ENCODE data around the gene ANKS1B. TPM values are rescaled to one million over a fixed set of nuclear protein-coding genes. Genes with fewer than 3 reads are reported as not detected.
"Not testable (repeated sequence)": the region's sequence is repeated elsewhere in the genome, so short reads cannot be mapped to it uniquely, and the experiment has no call there.

Gene ANKS1B
- 0.10 TPM in 1 of 2 replicates, not detected in the other for total RNA-seq (2014; rRNA removed; shearing (Covaris generic))
- not detected in 2 replicates for polyA plus RNA-seq (2014; cell fraction: nucleus; rRNA removed)

- peak; percentile 12 for DNase-seq (ENCODE audit: extremely low read depth, low read depth)
These were observed at the start of gene ANKS1B for GRCh38 chr12:99984271-99985128. TSS of gene ANKS1B (minus strand) at chr12:99984936. CDS start at chr12:99984237, 699 bp downstream.

- no peak for DNase-seq (ENCODE audit: extremely low read depth, low read depth)
These were observed 47.1 kb upstream of the ANKS1B start for GRCh38 chr12:100031836-100032235.

- DNase-seq (ENCODE audit: extremely low read depth, low read depth) = no peak
These were observed 42.9 kb upstream of the ANKS1B start for GRCh38 chr12:100027671-100028070.

GRCh38 chr12:100026241-100026640 is 41.5 kb upstream of the ANKS1B start:
- DNase-seq (ENCODE audit: extremely low read depth, low read depth) = no peak

- no peak for DNase-seq (ENCODE audit: extremely low read depth, low read depth)
These were observed 40.3 kb upstream of the ANKS1B start for GRCh38 chr12:100024974-100025555.

DNA sequence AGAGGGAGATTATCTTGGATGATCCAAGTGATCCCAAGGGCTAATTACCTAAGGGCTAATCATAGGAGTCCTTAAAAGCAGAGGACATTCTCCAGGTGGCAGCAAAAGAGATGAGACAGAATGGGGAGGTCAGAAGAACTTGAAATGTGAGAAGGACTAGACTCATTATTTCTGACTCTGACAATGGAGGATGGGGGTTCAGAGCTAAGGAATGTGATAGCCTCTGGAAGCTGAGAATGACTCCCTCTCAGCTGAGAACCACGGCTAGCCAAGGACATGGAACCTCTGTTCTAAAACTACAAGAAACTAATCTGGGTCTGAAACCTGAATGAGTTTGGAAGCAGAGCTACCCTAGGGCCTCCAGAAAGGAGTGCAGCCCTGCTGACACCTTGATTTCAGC is 35.6 kb upstream of the ANKS1B start:
- DNase-seq (ENCODE audit: extremely low read depth, low read depth) = no peak

DNA sequence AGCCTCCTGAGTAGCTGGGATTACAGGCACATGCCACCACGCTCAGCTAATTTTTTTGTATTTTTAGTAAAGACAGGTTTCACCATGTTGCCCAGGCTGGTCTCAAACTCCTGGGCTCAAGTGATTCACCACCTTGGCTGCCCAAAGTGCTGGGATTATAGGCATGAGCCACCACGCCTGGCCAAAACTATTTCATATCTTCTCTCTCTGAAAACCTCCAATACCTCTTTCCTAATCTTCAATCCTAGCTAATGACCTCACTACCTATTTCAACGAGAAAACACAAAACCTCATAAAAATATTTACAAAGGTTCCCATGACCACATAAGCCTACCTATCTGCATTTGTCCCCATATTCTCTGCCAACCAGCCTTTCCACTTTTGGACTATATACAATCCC is 32.3 kb upstream of the ANKS1B start:
- no peak for DNase-seq (ENCODE audit: extremely low read depth, low read depth)

GRCh38 chr12:100016304-100016703 is 31.6 kb upstream of the ANKS1B start:
- not testable (repeated sequence) for DNase-seq (ENCODE audit: extremely low read depth, low read depth)

- not testable (repeated sequence) for DNase-seq (ENCODE audit: extremely low read depth, low read depth)
These were observed 21.1 kb upstream of the ANKS1B start for GRCh38 chr12:100005846-100006245.

DNA sequence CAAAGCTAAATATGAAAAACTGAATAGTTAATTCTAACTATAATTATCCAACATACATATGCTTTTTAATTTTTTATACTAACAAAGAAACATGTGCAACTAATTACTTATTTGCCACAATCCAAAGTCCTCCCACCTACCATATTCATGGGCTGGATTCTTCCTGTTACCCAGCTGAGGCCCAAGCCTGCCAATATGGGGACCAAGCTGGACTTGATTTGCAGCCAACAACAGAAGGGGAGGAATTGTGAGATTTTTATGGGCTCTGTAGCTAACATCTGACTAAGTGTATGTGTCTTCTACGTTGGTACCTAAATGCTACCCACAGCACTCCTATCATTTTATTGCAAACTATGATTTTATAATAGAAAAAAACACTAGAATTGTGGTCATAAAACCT is 13.1 kb upstream of the ANKS1B start:
- no peak for DNase-seq (ENCODE audit: extremely low read depth, low read depth)

- DNase-seq (ENCODE audit: extremely low read depth, low read depth) = no peak
These were observed 11.4 kb upstream of the ANKS1B start for GRCh38 chr12:99996095-99996494.

DNA sequence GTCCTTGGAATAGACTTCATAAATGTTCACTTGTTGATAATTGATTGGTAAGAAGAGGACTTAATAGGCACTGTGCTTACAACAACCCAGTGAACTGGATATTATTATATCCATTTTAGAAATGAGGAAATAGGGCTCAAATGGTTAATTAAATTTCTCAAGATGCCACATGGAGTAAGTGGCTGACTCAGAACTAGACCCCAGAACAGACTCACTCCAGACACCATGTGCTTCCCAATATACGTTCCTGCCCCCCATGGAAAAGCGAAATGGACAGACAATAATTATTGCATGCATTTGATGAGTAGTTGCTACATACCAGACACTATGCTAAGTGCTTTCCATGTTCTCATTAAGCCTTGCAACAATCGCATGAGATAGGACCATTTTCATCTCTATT is 895 bp upstream of the ANKS1B start:
- DNase-seq (ENCODE audit: extremely low read depth, low read depth) = no peak

- DNase-seq (ENCODE audit: extremely low read depth, low read depth) = no peak
These were observed 414 bp upstream of the ANKS1B start for GRCh38 chr12:99985129-99985570.

DNA sequence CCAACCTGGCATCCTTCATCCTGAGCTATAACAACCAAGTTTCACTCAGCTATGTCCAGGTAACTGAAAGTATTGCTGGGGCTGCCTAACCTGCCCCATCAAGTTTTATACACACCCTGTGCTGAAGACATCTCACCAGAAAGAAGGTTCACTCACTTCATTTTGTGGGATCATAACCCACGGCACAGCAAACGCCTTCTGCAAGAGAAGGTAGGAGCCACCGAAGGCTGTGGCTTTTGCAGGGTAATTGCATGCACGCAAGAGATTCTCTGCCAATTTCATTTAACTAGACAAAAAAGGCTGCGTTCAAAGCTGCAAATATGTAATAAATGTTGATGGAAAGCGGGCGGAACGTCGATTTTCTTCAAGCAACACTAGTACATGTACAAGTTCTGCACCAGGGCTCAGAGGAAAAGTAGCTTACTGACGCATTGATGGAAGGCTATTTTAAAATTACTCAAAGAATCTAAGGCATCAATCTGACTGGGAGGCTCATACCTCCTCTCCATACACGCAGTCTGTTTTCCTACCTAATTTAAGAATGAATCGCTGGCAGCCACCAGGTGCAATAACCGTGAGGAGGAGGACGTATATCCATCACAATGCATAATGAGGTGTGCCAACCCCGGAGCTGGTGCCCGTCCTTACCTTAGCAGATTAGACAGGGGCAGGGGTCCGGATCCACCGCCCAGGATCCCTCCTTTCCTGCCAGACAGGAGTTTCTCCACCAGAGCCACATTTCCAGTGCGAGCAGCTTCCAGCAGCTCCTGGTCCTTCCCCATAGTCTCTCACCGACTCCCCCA is 1.1 kb downstream of the ANKS1B start:
- no peak for DNase-seq (ENCODE audit: extremely low read depth, low read depth)

GRCh38 chr12:99981639-99982190 is 3.0 kb downstream of the ANKS1B start:
- no peak for DNase-seq (ENCODE audit: extremely low read depth, low read depth)

GRCh38 chr12:99979471-99979870 is 5.3 kb downstream of the ANKS1B start:
- no peak for DNase-seq (ENCODE audit: extremely low read depth, low read depth)

GRCh38 chr12:99978152-99978551 is 6.6 kb downstream of the ANKS1B start:
- no peak for DNase-seq (ENCODE audit: extremely low read depth, low read depth)

GRCh38 chr12:99977550-99977949 is 7.2 kb downstream of the ANKS1B start:
- DNase-seq (ENCODE audit: extremely low read depth, low read depth) = no peak

DNA sequence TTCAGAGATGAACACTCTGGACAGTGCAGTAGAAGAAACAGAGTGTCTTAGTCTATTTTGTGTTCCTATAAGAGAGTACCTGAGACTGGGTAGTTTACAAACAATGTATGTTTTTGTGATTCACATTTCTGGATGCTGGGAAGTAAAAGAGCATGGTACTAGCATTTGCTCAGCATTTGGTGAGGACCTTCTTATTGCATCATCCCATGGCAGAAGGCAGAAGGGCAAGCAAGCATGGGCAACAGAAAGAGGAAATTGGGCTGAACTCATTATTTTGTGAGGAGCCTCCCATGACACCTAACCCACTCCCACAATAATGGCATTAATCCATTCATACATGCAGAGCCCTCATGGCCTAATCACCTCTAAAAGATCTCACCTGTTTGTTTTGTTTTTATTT is 8.0 kb downstream of the ANKS1B start:
- DNase-seq (ENCODE audit: extremely low read depth, low read depth) = no peak

DNA sequence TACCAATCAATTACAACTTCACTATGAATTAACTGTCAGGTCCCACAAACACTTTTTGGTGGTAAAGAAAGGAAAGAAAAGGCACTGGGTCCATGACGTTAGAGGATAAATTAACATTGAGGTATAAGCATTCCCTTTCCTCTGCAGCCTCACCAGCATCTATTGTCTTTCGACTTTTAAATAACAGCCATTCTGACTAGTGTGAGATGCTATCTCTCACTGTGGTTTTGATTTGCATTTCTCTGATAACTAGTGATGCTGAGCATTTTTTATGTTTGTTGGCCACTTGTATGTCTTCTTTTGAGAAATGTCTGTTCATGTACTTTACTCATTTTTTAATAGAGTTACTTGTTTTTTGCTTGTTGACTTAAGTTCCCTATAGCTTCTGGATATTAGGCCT is 9.4 kb downstream of the ANKS1B start:
- no peak for DNase-seq (ENCODE audit: extremely low read depth, low read depth)

- no peak for DNase-seq (ENCODE audit: extremely low read depth, low read depth)
These were observed 10.6 kb downstream of the ANKS1B start for GRCh38 chr12:99974146-99974545.
